Measurements from ENCODE around the gene KIR3DL3. TPM values are rescaled to one million over a fixed set of nuclear protein-coding genes. Genes with fewer than 3 reads are reported as not detected.
"Not testable (repeated sequence)": the region's sequence is repeated elsewhere in the genome, so short reads cannot be mapped to it uniquely, and the experiment has no call there.

KIR3DL3 gene
- total RNA-seq, 1 donor from 2014 or later = not detected

DNA sequence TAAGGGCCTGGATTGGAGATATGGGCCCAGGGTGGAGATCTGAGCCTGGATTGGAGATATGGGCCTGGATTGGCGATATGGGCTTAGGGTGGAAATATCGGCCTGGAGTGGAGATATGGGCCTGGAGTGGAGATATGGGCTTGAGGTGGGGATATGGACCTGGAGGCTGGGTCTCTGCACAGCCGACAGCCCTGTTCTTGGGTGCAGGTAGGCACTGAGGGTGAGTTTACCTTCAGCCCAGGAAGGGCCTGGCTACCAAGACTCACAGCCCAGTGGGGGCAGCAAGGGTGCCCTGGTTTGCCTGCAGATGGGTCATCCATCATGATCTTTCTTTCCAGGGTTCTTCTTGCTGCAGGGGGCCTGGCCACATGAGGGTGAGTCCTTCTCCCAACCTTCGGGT, 46.3 kb downstream of the KIR3DL3 start:
- intact Hi-C loops (cut with DNase I); H3K27me3 ChIP-seq; H3K9me3 ChIP-seq; H3K36me3 ChIP-seq; H3K27ac ChIP-seq; H3K4me3 ChIP-seq; ATAC-seq; H3K4me1 ChIP-seq; DNase-seq: not testable (repeated sequence)

DNA sequence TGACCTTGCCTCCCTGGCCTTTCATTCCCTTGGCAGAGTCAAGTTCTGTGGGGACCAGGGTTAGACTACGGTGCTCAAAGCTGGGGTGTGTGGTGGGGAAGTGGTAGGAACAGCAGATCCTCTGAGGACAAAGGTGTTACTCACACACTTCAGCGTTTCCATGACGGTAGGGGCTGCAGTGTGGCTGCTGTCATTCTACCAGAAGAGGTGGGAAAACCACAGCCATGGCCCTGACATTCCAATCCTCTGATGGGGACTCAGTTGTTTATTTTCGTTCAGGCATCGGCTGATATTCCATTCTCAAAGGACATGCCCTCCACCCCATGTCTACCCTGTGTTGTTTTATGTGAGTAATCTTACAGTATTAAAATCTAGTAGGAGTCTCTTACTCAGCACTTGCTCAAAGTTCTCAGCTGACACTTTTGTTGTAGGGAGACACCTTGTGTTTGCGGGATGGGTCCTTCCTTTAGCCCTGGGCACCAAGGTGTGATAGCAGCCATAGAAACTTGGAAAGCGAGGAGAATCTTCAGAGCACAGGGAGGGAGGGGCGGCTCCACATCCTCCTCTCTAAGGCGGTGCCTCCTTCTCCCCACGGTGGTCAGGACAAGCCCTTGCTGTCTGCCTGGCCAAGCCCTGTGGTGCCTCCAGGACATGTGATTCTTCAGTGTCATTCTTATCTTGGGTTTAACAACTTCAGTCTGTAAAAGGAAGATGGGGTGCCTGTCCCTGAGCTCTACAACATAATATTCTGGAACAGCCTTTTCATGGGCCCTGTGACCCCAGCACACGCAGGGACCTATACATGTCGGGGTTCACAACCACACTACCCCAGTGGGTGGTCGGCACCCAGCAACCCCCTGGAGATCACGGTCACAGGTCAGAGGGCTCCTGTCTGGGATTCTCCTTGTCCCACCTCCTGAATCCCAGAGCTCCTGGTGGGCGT, 47.0 kb downstream of the KIR3DL3 start:
- DNase-seq; H3K27me3 ChIP-seq; H3K36me3 ChIP-seq; intact Hi-C loops (cut with DNase I); H3K9me3 ChIP-seq; H3K27ac ChIP-seq; ATAC-seq; H3K4me1 ChIP-seq; H3K4me3 ChIP-seq: not testable (repeated sequence)

DNA sequence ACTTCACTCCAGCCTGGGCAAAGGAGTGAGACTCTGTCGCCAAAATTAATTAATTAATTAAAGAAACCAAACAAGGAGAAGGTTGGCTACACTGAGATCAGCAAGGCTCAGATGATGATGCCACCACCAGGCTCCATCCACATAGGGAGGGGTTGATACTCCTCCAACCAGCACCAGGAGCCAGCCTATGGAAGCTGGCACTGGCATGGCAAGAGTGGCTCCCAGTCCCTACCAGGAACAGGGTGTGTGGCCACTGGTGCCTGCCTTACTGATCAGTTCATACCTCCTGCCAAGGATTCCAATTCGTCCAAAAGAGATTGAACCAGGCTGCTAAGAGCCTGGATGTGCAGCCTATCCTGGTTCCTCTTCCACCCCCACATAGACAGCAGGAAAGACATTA, 48.4 kb downstream of the KIR3DL3 start:
- H3K4me3 ChIP-seq; DNase-seq; ATAC-seq; H3K4me1 ChIP-seq; H3K9me3 ChIP-seq; H3K36me3 ChIP-seq; H3K27ac ChIP-seq; intact Hi-C loops (cut with DNase I); H3K27me3 ChIP-seq: not testable (repeated sequence)

DNA sequence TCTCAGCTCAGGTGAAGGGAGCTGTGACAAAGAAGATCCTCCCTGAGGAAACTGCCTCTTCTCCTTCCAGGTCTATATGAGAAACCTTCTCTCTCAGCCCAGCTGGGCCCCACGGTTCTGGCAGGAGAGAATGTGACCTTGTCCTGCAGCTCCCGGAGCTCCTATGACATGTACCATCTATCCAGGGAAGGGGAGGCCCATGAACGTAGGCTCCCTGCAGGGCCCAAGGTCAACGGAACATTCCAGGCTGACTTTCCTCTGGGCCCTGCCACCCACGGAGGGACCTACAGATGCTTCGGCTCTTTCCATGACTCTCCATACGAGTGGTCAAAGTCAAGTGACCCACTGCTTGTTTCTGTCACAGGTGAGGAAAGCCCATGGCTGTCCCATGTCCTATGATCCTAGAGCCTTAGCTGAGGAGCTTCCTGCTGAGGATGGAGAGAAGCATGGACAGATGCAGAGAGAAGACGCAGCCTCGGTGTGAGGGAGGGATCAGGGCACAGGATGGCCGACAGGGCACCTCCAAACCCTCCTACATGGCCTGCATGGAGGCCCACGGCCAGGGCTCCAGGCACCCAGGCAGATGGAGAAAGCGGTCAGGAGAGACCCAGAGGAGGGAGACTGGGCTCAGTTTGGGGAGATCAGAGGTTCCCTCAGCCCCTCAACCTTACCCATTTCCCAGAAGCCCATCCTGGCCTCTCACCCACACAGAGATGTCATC, 51.0 kb downstream of the KIR3DL3 start:
- H3K4me3 ChIP-seq; H3K36me3 ChIP-seq; H3K27me3 ChIP-seq; DNase-seq; H3K9me3 ChIP-seq; H3K27ac ChIP-seq; H3K4me1 ChIP-seq; ATAC-seq; intact Hi-C loops (cut with DNase I): not testable (repeated sequence)

DNA sequence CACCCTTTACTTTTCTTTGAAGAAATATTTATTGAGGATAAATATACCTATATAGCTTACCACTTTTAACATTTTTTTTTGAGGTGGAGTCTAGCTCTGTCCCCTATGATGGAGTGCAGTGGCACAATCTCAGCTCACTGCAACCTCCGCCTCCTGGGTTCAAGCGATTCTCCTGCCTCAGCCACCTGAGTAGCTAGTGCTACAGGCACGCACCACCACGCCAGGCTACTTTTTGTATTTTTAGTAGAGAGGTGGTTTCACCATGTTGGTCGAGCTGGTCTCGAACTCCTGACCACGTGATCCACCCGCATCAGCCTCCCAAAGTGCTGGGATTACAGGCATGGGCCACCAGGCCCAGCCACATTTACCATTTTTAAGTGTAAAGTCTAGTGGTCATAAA, 51.6 kb downstream of the KIR3DL3 start:
- H3K27ac ChIP-seq; DNase-seq; H3K27me3 ChIP-seq; intact Hi-C loops (cut with DNase I); H3K9me3 ChIP-seq; H3K4me3 ChIP-seq; ATAC-seq; H3K36me3 ChIP-seq; H3K4me1 ChIP-seq: not testable (repeated sequence)

DNA sequence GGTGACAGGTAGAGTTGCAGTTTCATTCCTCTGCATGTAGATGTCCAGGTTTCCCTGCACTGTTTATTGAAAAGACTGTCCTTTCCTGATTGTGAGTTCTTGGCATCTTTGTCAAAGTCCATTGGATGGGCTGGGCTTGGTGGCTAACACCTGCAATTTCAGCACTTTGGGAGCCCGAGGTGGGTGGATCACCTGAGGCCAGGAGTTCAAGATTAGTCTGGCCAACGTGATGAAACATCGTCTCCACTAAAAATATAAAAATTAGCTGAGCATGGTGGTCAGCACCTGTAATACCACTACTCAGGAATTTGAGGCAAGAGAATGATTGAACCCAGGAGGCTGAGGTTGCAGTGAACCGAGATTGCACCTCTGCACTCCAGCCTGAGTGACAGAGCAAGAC, 53.6 kb downstream of the KIR3DL3 start:
- H3K4me1 ChIP-seq; H3K27me3 ChIP-seq; H3K27ac ChIP-seq; H3K9me3 ChIP-seq; intact Hi-C loops (cut with DNase I); H3K36me3 ChIP-seq; H3K4me3 ChIP-seq; ATAC-seq; DNase-seq: not testable (repeated sequence)

DNA sequence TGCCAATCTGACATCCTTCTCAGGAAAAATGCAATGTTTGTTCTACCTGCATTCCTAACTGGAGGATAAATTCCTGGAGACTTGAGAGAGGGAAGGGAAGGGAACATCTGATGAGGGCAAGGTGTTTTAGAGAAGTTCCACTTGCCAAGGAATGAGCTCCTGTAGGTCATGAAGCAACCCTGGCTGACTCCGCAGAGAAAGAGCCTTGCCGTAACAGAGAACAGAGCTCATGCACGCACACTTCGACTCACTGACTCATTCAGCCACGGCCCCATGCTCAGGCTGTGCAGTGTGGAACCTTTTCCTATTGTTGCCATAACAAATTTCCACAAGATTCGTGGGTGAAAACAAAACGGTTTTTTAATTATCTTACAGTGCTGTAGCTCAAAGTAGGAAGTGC, 54.7 kb downstream of the KIR3DL3 start:
- H3K4me1 ChIP-seq; intact Hi-C loops (cut with DNase I); H3K27me3 ChIP-seq; ATAC-seq; H3K36me3 ChIP-seq; H3K27ac ChIP-seq; DNase-seq; H3K9me3 ChIP-seq; H3K4me3 ChIP-seq: not testable (repeated sequence)

DNA sequence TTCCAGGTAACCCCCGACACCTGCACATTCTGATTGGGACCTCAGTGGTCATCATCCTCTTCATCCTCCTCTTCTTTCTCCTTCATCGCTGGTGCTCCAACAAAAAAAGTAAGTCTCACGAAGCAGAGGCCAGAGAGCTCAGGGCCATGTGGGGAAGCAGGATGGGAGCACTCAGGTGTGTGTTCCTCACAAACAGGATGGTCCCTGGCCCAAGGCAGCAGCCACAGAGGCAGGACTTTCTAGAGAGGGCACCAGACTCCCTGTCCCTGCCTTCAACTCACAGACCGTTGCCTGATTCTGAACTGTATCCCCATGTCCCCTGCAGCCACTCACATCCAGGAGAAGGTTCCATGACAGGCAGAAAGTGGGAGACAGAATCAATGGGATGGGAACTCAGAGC, 58.7 kb downstream of the KIR3DL3 start:
- DNase-seq; H3K36me3 ChIP-seq; H3K27me3 ChIP-seq; intact Hi-C loops (cut with DNase I); ATAC-seq; H3K4me1 ChIP-seq; H3K9me3 ChIP-seq; H3K4me3 ChIP-seq; H3K27ac ChIP-seq: not testable (repeated sequence)

Other genes with a start within 250 kb of the KIR3DL3 start
- gene LAIR2, start 221.6 kb upstream of the KIR3DL3 start, total RNA-seq = not detected
- gene LILRA2, start 150.7 kb upstream of the KIR3DL3 start, total RNA-seq = 15.4 TPM
- gene LILRA1, start 130.8 kb upstream of the KIR3DL3 start, total RNA-seq = 4.7 TPM
- gene LILRB1, start 94.0 kb upstream of the KIR3DL3 start, total RNA-seq = 23.6 TPM
- 29.8 TPM for gene LILRB4, start 61.5 kb upstream of the KIR3DL3 start, total RNA-seq
- gene KIR2DL3, start 14.1 kb downstream of the KIR3DL3 start, total RNA-seq = not detected
- 0.58 TPM for gene KIR2DL1, start 45.4 kb downstream of the KIR3DL3 start, total RNA-seq
- gene KIR2DL4, start 79.2 kb downstream of the KIR3DL3 start, total RNA-seq = 0.46 TPM
- 0.23 TPM for gene KIR3DL1, start 92.0 kb downstream of the KIR3DL3 start, total RNA-seq
- gene KIR2DS4, start 108.2 kb downstream of the KIR3DL3 start, total RNA-seq = 0.41 TPM
- 0.35 TPM for gene KIR3DL2, start 126.0 kb downstream of the KIR3DL3 start, total RNA-seq
- gene FCAR, start 149.8 kb downstream of the KIR3DL3 start, total RNA-seq = 3.2 TPM
- 1.5 TPM for gene NCR1, start 181.7 kb downstream of the KIR3DL3 start, total RNA-seq
- not detected for gene NLRP7, start 223.1 kb downstream of the KIR3DL3 start, total RNA-seq
- 21.4 TPM for gene NLRP2, start 241.9 kb downstream of the KIR3DL3 start, total RNA-seq